HCT116 (cell line): ENCODE data around the gene ITGA1. TPM values are rescaled to one million over a fixed set of nuclear protein-coding genes. Genes with fewer than 3 reads are reported as not detected.

Experiments
- ATAC-seq: fragments of 200-7000 bp; cut with Tn5 transposase; 2 replicates; pipeline ENCODE4 v1.9.1; 2020; ENCODE audit warnings: mild to moderate bottlenecking, moderate library complexity
- BruUV-seq: library from RNA; stranded (reverse); fragments of 400-500 nt; replicated peaks from 2 replicates; lab custom pipeline; 2021; lab: Mats Ljungman, UMichigan
- CTCF ChIA-PET: fragments of 300-600 bp; sonication (Branson Sonifier 250); formaldehyde crosslinking; loops from one replicate; lab custom pipeline; 2021; ENCODE audit warnings: antibody characterized with exemption; lab: Charles Lee
- POLR2A ChIA-PET: fragments of 300-600, 350-600 bp; sonication (Branson Sonifier 250); formaldehyde crosslinking; loops from one replicate; lab custom pipeline; 2021; ENCODE audit warnings: antibody characterized with exemption; lab: Charles Lee
- RAD21 ChIA-PET, 2 experiments: fragments of 300-600 bp; sonication (Branson Sonifier 250); formaldehyde crosslinking; loops; one replicate each; lab custom pipeline; 2023; ENCODE audit warnings: low total read pairs in 2 of 2; ENCODE audit not compliant: uncharacterized antibody in 2 of 2, unreplicated experiment in 2 of 2, low non-redundant PET in 1 of 2; lab: Charles Lee
- DNase-seq: peaks from one replicate; pipeline ENCODE4 v3.0.0-alpha.2; 2010; ENCODE audit warnings: low read depth, low spot score
- H2AFZ ChIP-seq: fragments of 200-600 bp; shearing (Covaris generic), sonication (generic); 2 replicates; pipeline ENCODE4 v1.6.1; 2017; ENCODE audit warnings: low read depth, mixed run types, mixed read lengths, antibody characterized with exemption, low read length; ENCODE audit not compliant: poor library complexity, severe bottlenecking
- H3K27ac ChIP-seq: 2 replicates; pipeline ENCODE4 v1.5.1; 2012; ENCODE audit warnings: low read depth, low read length
- H3K27me3 ChIP-seq: fragments of 200-600 bp; sonication (generic); 2 replicates; pipeline ENCODE4 v1.6.1; 2016; ENCODE audit warnings: mixed run types, low read length, mixed read lengths; ENCODE audit not compliant: insufficient read depth
- H3K36me3 ChIP-seq, 2 experiments: fragments of 200-500 bp in 1 of 2; fragments of 200-600 bp in 1 of 2; sonication (Bioruptor generic) in 1 of 2; sonication (generic) in 1 of 2; 2 replicates each; pipeline versions ENCODE4 v1.5.1 to v1.6.1; 2014 to 2016; ENCODE audit warnings: low read length in 2 of 2, inconsistent platforms in 1 of 2, mixed read lengths in 1 of 2, mixed run types in 1 of 2; ENCODE audit not compliant: insufficient read depth in 2 of 2, control insufficient read depth in 1 of 2
- H3K4me1 ChIP-seq, 2 experiments: fragments of 200-600 bp in 1 of 2; sonication (generic) in 1 of 2; 2 replicates each; pipeline versions ENCODE4 v1.5.1 to v1.6.1; 2012 to 2017; ENCODE audit warnings: low read length in 2 of 2, inconsistent platforms in 1 of 2, mild to moderate bottlenecking in 1 of 2, mixed read lengths in 1 of 2, mixed run types in 1 of 2, moderate library complexity in 1 of 2; ENCODE audit not compliant: insufficient read depth in 2 of 2, control insufficient read depth in 1 of 2
- H3K4me2 ChIP-seq: fragments of 200-600 bp; sonication (generic); 2 replicates; pipeline ENCODE4 v1.6.1; 2017; ENCODE audit warnings: mixed run types, low read length, mixed read lengths
- H3K4me3 ChIP-seq, 2 experiments: fragments of 200-600 bp in 1 of 2; sonication (generic) in 1 of 2; replicated peaks in 1 of 2; 2 replicates each; pipeline ENCODE4 v1.5.1; 2011 to 2016; ENCODE audit warnings: low read length in 2 of 2, control low read depth in 1 of 2, low read depth in 1 of 2, mild to moderate bottlenecking in 1 of 2, mixed read lengths in 1 of 2, mixed run types in 1 of 2
- H3K79me2 ChIP-seq: fragments of 200-600 bp; sonication (generic); 2 replicates; pipeline ENCODE4 v1.6.1; 2017; ENCODE audit warnings: mild to moderate bottlenecking, mixed run types, low read length, moderate library complexity, mixed read lengths; ENCODE audit not compliant: insufficient read depth
- H3K9ac ChIP-seq: fragments of 200-600 bp; sonication (generic); 2 replicates; pipeline ENCODE4 v1.6.1; 2016; ENCODE audit warnings: low read length, mixed read lengths
- H3K9me2 ChIP-seq: fragments of 200-600 bp; sonication (generic), shearing (Covaris generic); 2 replicates; pipeline ENCODE4 v1.6.1; 2017; ENCODE audit warnings: mixed run types, mild to moderate bottlenecking, moderate library complexity; ENCODE audit not compliant: insufficient read depth
- H3K9me3 ChIP-seq, 2 experiments: fragments of 200-500 bp in 1 of 2; fragments of 200-600 bp in 1 of 2; sonication (Bioruptor generic) in 1 of 2; sonication (generic) in 1 of 2; 2 replicates each; pipeline ENCODE4 v1.6.1; 2014 to 2017; ENCODE audit warnings: low read length in 2 of 2, mixed read lengths in 2 of 2, inconsistent platforms in 1 of 2, low read depth in 1 of 2, mild to moderate bottlenecking in 1 of 2, mixed run types in 1 of 2, moderate library complexity in 1 of 2; ENCODE audit not compliant: control insufficient read depth in 1 of 2, insufficient read depth in 1 of 2
- H4K20me1 ChIP-seq: fragments of 200-600 bp; sonication (generic), shearing (Covaris generic); 2 replicates; pipeline ENCODE4 v1.6.1; 2017; ENCODE audit warnings: mixed run types, mild to moderate bottlenecking, moderate library complexity; ENCODE audit not compliant: insufficient read depth
- EZH2 ChIP-seq: fragments of 200-600 bp; sonication (generic); IDR thresholded peaks from 2 replicates; pipeline ENCODE4 v1.6.1; 2017; ENCODE audit warnings: antibody characterized with exemption, mixed run types
- EZH2phosphoT487 ChIP-seq: fragments of 200-600 bp; IDR thresholded peaks from 2 replicates; pipeline ENCODE4 v1.6.1; 2018; ENCODE audit warnings: antibody characterized with exemption, borderline replicate concordance
- FOSL1 ChIP-seq: IDR thresholded peaks from 2 replicates; pipeline ENCODE4 v1.6.1; 2012; ENCODE audit warnings: low read depth
- JUND ChIP-seq: IDR thresholded peaks from 2 replicates; pipeline ENCODE4 v1.6.1; 2012
- REST ChIP-seq: IDR thresholded peaks from 2 replicates; pipeline ENCODE4 v1.6.1; 2012; ENCODE audit warnings: low read depth
- TCF7L2 ChIP-seq: IDR thresholded peaks from 2 replicates; pipeline ENCODE4 v1.7.0; 2011; ENCODE audit warnings: borderline replicate concordance, inconsistent platforms; ENCODE audit not compliant: insufficient read depth, insufficient read length; ENCODE audit errors: extremely low read depth
- YY1 ChIP-seq: IDR thresholded peaks from 2 replicates; pipeline ENCODE4 v1.6.1; 2011; ENCODE audit warnings: low read length, low read depth, moderate library complexity, mild to moderate bottlenecking; ENCODE audit not compliant: insufficient replicate concordance; ENCODE audit errors: extremely low read depth
- ZFX ChIP-seq: fragments of 450-650 bp; IDR thresholded peaks from 2 replicates; pipeline ENCODE4 v1.6.1; 2017
- intact Hi-C: fragments of 100-400 bp; cut with micrococcal nuclease; formaldehyde crosslinking; loops from 2 replicates; pipeline ENCODE4 v1.10.0; 2022
- total RNA-seq: library from RNA; stranded (reverse); gene quantifications from one replicate; pipeline ENCODE4 v1.2.1, GENCODE V29; 2021; ENCODE audit not compliant: unreplicated experiment
- TF ChIP-seq, protein P1 (sequence below): IDR thresholded peaks from 2 replicates; pipeline ENCODE4 v1.6.1; 2011; ENCODE audit warnings: mild to moderate bottlenecking, low read length, moderate library complexity; ENCODE audit not compliant: insufficient replicate concordance; ENCODE audit errors: extremely low read depth
- TF ChIP-seq, protein P2 (sequence below), 3 experiments: fragments of 200-600 bp in 1 of 3; sonication (generic) in 1 of 3; IDR thresholded peaks in 2 of 3; conservative IDR thresholded peaks in 1 of 3; 2 replicates each; pipeline ENCODE4 v1.5.1; 2012 to 2017; ENCODE audit warnings: low read depth in 2 of 3, low read length in 2 of 3, antibody characterized with exemption in 1 of 3, borderline replicate concordance in 1 of 3, control low read depth in 1 of 3, mild to moderate bottlenecking in 1 of 3, mixed read lengths in 1 of 3, mixed run types in 1 of 3, moderate library complexity in 1 of 3; ENCODE audit not compliant: insufficient read depth in 1 of 3

ITGA1 gene
- total RNA-seq, 1 experiment from 2014 or later, result 1.8 TPM

- H2AFZ ChIP-seq, result no peak overlapping the region
- H3K4me3 ChIP-seq, result no peak overlapping the region
- intact Hi-C loops, result no loop called here
- no peak overlapping the region for H3K9ac ChIP-seq
- no peaks in the 10 kb centered on the region for H3K9me2 ChIP-seq
- H3K4me1 ChIP-seq, result no peaks in the 10 kb centered on the region
- TF ChIP-seq REST (no peak), EZH2 (no peak), TCF7L2 (no peak), FOSL1 (no peak), YY1 (no peak), EZH2phosphoT487 (no peak), ZFX (no peak), JUND (no peak)
- TF ChIP-seq, protein P1, sequence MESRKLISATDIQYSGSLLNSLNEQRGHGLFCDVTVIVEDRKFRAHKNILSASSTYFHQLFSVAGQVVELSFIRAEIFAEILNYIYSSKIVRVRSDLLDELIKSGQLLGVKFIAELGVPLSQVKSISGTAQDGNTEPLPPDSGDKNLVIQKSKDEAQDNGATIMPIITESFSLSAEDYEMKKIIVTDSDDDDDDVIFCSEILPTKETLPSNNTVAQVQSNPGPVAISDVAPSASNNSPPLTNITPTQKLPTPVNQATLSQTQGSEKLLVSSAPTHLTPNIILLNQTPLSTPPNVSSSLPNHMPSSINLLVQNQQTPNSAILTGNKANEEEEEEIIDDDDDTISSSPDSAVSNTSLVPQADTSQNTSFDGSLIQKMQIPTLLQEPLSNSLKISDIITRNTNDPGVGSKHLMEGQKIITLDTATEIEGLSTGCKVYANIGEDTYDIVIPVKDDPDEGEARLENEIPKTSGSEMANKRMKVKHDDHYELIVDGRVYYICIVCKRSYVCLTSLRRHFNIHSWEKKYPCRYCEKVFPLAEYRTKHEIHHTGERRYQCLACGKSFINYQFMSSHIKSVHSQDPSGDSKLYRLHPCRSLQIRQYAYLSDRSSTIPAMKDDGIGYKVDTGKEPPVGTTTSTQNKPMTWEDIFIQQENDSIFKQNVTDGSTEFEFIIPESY, result no peak
- TF ChIP-seq, protein P2, sequence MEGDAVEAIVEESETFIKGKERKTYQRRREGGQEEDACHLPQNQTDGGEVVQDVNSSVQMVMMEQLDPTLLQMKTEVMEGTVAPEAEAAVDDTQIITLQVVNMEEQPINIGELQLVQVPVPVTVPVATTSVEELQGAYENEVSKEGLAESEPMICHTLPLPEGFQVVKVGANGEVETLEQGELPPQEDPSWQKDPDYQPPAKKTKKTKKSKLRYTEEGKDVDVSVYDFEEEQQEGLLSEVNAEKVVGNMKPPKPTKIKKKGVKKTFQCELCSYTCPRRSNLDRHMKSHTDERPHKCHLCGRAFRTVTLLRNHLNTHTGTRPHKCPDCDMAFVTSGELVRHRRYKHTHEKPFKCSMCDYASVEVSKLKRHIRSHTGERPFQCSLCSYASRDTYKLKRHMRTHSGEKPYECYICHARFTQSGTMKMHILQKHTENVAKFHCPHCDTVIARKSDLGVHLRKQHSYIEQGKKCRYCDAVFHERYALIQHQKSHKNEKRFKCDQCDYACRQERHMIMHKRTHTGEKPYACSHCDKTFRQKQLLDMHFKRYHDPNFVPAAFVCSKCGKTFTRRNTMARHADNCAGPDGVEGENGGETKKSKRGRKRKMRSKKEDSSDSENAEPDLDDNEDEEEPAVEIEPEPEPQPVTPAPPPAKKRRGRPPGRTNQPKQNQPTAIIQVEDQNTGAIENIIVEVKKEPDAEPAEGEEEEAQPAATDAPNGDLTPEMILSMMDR (IDR thresholded peaks at IDR 0.05 in 2 of 3, conservative IDR thresholded peaks at IDR 0.05 in 1 of 3; ENCODE audit: borderline replicate concordance in 1 of 3, insufficient read depth in 1 of 3, low read depth in 2 of 3, low read length in 2 of 3), result no peak
- ChIA-PET RAD21 (no interaction called here), POLR2A (no interaction called here), CTCF (no interaction called here)
- no peaks in the 10 kb centered on the region for H4K20me1 ChIP-seq
- ATAC-seq (no peak), DNase-seq (no peak)
- no TSS peak for BruUV-seq
- H3K4me2 ChIP-seq, result no peak overlapping the region
- no peaks in the 10 kb centered on the region for H3K36me3 ChIP-seq
- H3K27me3 ChIP-seq, result no peaks in the 10 kb centered on the region
- no peaks in the 10 kb centered on the region for H3K9me3 ChIP-seq
- no peak overlapping the region for H3K27ac ChIP-seq
- no peaks in the 10 kb centered on the region for H3K79me2 ChIP-seq
These were observed 11.6 kb upstream of the ITGA1 start for GRCh38 chr5:52776116-52776515.
